Stimulated activated CD4-positive, alpha-beta T cell treated with anti-CD3 and anti-CD28 coated beads, Interleukin-15, amount 100 ng/mL, for 48 hours (primary cell): Measurements from ENCODE around the gene CCPG1.

Source experiments
- DNase-seq, 2 donors: peaks; one replicate each; pipeline ENCODE4 v3.0.0-alpha.2; 2020; ENCODE audit warnings: low read depth in 2 of 2

CCPG1 gene

GRCh38 chr15:55319537-55320237, 88.5 kb downstream of the CCPG1 start:
- DNase-seq: no peak

GRCh38 chr15:55318588-55319494, 89.3 kb downstream of the CCPG1 start, which contains the start of the genes PIGB and PIGBOS1:
Gene PIGB (plus strand): TSS chr15:55319222. CDS start chr15:55319251, 29 bp downstream.
Gene PIGBOS1 (minus strand): TSS chr15:55319123. CDS start chr15:55317792, 1,331 bp downstream.
- DNase-seq: peak; percentile 62 to 67
